DMS 273 treated with DMSO at 0.1 percent for 48 hours (cell line): ENCODE results near the gene SPRED2.

Experiments used
- DNase-seq: peaks from one replicate; lab custom pipeline; 2025; lab: John Stamatoyannopoulos, UW

The SPRED2 gene, protein sequence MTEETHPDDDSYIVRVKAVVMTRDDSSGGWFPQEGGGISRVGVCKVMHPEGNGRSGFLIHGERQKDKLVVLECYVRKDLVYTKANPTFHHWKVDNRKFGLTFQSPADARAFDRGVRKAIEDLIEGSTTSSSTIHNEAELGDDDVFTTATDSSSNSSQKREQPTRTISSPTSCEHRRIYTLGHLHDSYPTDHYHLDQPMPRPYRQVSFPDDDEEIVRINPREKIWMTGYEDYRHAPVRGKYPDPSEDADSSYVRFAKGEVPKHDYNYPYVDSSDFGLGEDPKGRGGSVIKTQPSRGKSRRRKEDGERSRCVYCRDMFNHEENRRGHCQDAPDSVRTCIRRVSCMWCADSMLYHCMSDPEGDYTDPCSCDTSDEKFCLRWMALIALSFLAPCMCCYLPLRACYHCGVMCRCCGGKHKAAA

DNA sequence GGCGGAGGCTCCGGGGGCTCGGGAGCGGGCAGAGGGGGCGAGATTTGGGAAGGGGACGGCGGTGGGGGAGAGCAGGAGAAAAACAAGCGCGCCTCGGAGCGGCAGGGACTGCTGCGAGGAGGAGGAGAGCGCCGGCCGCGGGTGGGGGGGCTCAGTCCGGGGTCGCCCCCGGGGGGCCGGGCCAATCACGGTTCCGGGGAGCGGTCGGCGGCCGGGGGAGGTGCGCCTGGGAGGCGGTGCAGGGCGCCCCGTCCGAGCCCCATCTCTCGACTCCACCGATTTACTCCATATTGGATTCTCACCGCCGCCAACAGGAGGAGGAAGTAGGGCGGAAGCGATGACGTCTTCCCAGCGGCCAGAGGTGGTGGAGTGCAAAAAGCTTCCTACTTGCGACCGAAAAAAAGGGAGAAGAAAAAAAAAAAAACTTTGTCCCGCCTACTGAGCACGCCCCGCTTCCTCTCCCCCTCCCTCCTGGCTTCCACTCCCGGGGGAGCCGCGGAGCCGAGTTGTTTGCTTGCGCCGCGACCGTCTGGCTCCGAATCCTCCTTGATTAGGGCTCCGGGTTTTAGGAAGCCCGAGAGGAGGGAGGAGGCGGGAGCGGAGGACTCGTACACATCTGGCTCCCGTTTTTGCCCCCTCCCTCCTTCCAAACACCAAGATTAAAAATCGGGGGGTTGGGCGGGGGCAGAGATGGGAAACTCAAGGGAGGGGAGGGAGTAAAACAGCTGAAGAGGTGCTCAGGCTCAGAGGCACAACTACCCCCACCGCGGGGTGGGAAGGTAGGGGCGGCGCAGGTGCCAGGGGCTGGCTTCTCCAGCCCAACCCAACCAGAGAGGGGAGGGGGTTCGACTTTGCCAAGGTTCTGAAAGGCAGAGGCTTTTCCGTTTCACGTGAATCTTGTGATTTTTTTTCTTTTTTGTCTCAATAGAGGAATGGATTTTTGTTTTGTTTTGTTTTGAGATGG is at the start of gene SPRED2:
TSS of gene SPRED2 (minus strand) at position 373 of the 964 bp plus-strand sequence. CDS start 612 bp downstream, outside the sequence.
- peak; percentile 94 for DNase-seq

- no peak for DNase-seq
These were observed 49.6 kb upstream of the SPRED2 start for GRCh38 chr2:65481961-65482360.

GRCh38 chr2:65479524-65479923 is 47.1 kb upstream of the SPRED2 start:
- no peak for DNase-seq

- DNase-seq, result no peak
These were observed 46.2 kb upstream of the SPRED2 start for GRCh38 chr2:65478498-65479135.

- DNase-seq, result no peak
These were observed 45.2 kb upstream of the SPRED2 start for GRCh38 chr2:65477590-65477989.

GRCh38 chr2:65476778-65477177 is 44.4 kb upstream of the SPRED2 start:
- DNase-seq, result no peak

GRCh38 chr2:65475000-65475399 is 42.6 kb upstream of the SPRED2 start:
- DNase-seq, result no peak

DNA sequence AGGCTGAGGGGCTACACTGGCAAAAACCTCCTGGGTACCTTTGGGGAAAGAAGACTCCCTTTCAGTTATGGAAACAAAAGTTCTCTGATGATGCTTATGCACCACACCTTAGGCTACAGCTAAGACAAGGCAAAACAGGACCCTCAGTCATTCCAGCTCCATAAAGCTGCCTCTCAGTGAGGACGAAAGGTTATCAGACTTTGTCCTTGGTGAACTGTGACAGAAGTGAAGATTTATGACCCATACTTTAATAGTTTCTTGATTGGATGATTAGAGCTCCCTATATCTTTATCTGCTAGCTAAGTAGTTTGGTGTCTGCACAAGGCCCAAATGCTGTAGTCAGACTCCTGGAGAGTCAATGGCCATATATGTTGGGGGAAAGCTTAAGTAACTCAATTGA is 40.6 kb upstream of the SPRED2 start:
- no peak for DNase-seq

- no peak for DNase-seq
These were observed 39.0 kb upstream of the SPRED2 start for GRCh38 chr2:65471409-65471808.

- DNase-seq, result no peak
These were observed 34.2 kb upstream of the SPRED2 start for GRCh38 chr2:65466551-65466950.

GRCh38 chr2:65465857-65466256 is 33.5 kb upstream of the SPRED2 start:
- DNase-seq, result peak; percentile 70

DNA sequence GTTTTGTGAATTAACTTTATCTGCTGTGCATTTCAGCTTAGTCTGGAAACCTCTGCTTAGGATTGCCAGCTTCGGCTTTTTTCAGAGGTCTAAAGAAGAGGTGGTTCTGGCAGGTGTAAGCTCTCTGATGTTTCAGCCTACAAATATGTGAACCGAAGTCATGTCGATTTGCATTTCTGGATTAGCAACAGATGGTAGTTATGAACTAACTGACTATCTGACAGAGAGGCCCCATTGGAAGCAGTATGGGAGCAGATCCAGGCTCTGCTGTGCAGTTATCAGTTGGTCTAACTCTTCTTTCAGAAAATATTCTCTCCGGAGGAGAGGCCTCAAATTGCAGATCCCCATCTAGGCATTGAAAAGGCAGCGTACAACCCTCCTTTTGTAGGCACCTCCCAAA is 32.7 kb upstream of the SPRED2 start:
- DNase-seq, result peak; percentile 46

GRCh38 chr2:65464604-65465003 is 32.2 kb upstream of the SPRED2 start:
- DNase-seq, result no peak

DNA sequence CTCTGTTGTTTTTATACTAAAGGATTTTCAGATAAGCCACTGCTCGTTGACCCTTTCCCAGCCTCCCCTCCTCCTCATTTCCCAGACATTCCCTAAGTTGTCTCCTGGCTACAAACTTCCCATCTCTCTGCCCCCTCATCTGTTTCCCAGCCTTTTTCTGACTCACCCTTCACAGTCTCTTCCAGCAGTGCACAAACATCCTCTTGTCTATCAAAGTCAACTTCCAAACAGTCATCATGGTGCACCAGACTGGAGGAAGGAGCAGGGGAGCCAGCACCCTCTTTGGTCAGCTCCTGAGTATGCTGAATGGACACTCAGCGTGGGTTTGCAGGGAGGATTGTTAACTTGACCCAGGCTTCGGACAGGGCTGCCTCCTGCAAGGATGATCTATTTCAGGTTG is 26.6 kb upstream of the SPRED2 start:
- no peak for DNase-seq

DNA sequence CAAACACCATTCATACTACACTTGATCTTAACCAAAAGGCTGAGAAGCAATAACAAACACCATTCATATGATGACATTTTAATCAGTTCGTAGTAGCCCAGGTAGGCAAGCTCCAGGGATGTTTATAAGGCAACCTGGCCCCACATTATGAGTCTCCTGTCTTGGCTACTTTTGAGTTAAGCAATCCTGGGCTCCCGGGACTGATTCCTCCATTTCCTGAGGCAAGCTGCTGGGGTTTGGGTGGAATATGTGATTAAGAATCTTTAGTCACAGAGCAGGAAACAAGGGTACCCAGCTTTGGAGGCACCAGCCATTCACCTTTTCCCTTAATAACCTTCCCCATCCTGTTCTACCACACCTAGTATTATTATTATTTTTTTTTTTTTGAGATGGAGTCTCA is 24.5 kb upstream of the SPRED2 start:
- DNase-seq, result no peak

GRCh38 chr2:65456064-65456463 is 23.7 kb upstream of the SPRED2 start:
- DNase-seq, result no peak

- DNase-seq, result no peak
These were observed 21.5 kb upstream of the SPRED2 start for GRCh38 chr2:65453916-65454315.

GRCh38 chr2:65452150-65452895 is 19.9 kb upstream of the SPRED2 start:
- no peak for DNase-seq

DNA sequence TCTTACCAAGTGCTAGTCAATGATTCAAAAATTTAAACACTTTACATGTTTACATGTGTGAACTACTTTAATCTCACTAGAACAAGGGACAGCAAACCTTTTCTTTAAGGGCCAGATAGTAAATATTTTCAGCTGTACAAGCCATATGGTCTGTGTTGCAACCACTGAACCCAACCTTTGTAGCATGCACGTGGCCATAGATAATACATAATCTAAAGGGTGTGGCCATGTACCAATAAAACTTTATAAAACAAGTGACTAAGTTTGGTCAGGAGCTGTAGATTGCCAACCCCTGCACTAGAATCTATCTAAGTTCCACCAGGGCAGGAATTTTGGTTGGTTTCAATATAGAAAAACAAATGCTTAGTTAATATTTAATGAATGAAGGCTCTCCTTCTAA is 18.4 kb upstream of the SPRED2 start:
- DNase-seq, result no peak

DNA sequence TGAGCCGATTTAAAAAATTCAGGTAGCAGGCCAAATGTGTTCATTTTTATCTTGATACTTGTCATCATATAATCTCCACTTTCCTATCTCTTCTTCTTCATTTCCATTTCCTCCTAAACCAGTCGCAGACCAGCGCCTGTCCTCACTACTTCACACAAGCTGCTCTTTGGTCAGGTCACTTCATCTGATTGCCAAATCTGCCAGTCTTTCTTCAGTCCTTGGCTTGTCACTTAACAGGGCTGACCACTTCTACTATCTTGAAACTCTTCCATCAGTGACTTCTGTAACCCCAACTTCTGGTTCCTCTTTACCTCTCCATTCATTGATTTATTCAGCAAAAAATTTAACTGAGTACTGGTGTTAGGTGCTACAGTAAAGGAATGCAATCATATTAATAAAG is 18.0 kb upstream of the SPRED2 start:
- no peak for DNase-seq

DNA sequence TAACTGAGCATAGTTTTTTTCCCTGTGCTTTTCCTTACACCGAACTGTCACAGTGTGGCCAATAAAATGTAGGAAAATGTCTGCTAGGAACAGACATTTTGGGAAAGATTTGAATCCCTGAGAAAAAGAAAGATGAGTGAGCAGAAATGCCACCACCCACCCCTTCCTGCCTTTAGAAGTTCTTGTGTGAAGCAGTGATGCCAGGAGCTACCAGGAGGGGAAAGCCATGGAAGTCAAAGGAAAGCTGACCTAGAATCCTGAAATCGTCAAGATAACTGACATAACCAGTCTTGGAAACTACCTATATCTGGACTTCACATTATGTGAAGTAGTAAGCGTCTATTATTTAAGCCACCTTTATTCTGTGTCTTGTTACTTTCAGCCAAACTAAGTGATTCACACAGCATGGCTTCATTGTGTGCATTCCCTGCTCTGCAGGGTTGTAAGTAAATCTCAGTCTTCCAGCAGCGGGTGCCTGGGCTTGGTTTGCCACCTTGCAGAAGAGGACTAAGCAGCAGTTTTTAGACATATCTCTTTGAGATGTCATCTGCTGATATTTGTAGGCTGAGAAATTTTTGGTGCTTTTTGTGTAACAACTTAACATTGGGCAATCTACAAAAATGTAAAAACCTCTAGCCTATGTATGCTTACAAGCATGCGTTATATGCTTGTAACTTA is 11.2 kb upstream of the SPRED2 start:
- DNase-seq, result no peak
